Measurements from ENCODE around the gene ADK. TPM values are rescaled to one million over a fixed set of nuclear protein-coding genes. Genes with fewer than 3 reads are reported as not detected.
"Not testable (repeated sequence)": the region's sequence is repeated elsewhere in the genome, so short reads cannot be mapped to it uniquely, and the experiment has no call there.

Gene ADK
- total RNA-seq, 1 donor from 2014 or later, result 28.5 TPM

- no peak for DNase-seq (ENCODE audit: extremely low spot score, unreplicated experiment)
- Mint-ChIP-seq H3K4me1 (ENCODE audit: unreplicated experiment) (peaks cover 9% of the 10 kb centered on the region), H3K9me3 (no peaks in the 10 kb centered on the region), H3K36me3 (peaks cover 17% of the 10 kb centered on the region), H3K27me3 (no peaks in the 10 kb centered on the region), H3K4me3 (no peak overlapping the region), H3K27ac (no peak overlapping the region)
- TF ChIP-seq CTCF (conservative IDR thresholded peaks at IDR 0.05), result no peak
Observed at GRCh38 chr10:74145133-74145532, 5.9 kb upstream of the ADK start.

- H3K9me3 Mint-ChIP-seq; DNase-seq (ENCODE audit: extremely low spot score, unreplicated experiment); H3K27ac Mint-ChIP-seq; H3K27me3 Mint-ChIP-seq; H3K4me3 Mint-ChIP-seq; H3K4me1 Mint-ChIP-seq (ENCODE audit: unreplicated experiment): not testable (repeated sequence)
- H3K36me3 Mint-ChIP-seq, result peaks cover 15% of the 10 kb centered on the region
Observed at GRCh38 chr10:74146980-74147379, 4.0 kb upstream of the ADK start.

- Mint-ChIP-seq H3K36me3 (peaks cover 9% of the 10 kb centered on the region), H3K27me3 (no peaks in the 10 kb centered on the region), H3K27ac (no peak within 1 kb of the TSS), H3K4me3 (no peak within 1 kb of the TSS), H3K9me3 (no peaks in the 10 kb centered on the region), H3K4me1 (ENCODE audit: unreplicated experiment) (peaks cover 29% of the 10 kb centered on the region)
- DNase-seq (ENCODE audit: extremely low spot score, unreplicated experiment), result peak; percentile 81
- no peak for TF ChIP-seq CTCF (conservative IDR thresholded peaks at IDR 0.05)
Observed at GRCh38 chr10:74150204-74150989, 624 bp upstream of the ADK start, which contains the start of gene AP3M1. TSS of gene AP3M1 (minus strand) at chr10:74150828. CDS start at chr10:74138379, 12,449 bp downstream.

DNA sequence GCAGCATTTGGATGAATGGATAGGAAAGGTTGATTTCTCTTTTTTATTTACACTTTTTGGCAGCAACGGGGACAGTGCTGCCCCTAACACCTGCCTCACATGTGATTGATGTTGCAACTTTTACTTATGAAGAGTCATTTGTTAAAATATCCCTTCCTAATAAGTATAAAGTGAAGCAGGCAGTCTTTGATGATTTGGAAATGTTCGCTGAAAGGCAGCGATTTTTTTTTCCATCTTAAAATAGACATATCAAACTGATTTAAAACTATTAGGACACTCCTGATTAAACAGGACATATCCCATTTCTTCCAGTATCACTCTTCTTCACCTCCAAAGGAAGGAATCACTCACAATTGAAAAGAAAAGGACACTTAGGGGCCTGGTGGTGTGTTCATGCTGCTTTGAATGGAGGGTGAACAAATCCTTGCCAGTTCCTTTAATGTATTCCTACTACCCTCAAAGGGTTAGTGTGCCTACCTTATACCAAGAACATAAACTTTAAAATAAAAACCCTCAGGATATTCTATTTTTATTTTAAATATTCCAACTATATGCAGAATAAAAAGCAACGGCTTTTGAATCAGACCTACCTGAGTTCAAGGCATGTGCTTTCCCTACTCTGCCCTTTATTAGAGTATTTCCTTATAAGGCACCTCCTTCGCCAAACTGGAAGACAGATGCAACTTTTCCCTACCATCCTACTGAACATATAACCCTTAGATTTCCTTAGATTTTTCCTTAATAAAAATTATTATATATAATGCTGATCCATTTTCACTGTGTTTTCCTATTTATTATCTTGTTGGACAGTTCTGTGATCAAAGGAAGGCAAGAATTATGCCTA, 1.1 kb downstream of the ADK start:
- DNase-seq (ENCODE audit: extremely low spot score, unreplicated experiment), result no peak
- TF ChIP-seq CTCF (conservative IDR thresholded peaks at IDR 0.05), result no peak
- H3K9me3 Mint-ChIP-seq, result no peaks in the 10 kb centered on the region
- no peaks in the 10 kb centered on the region for H3K27me3 Mint-ChIP-seq
- H3K4me3 Mint-ChIP-seq, result no peak overlapping the region
- no peak overlapping the region for H3K27ac Mint-ChIP-seq
- peaks cover 4% of the 10 kb centered on the region for H3K36me3 Mint-ChIP-seq
- H3K4me1 Mint-ChIP-seq (ENCODE audit: unreplicated experiment), result peaks cover 36% of the 10 kb centered on the region

- Mint-ChIP-seq H3K36me3 (peaks cover under 1% of the 10 kb centered on the region), H3K27ac (no peak overlapping the region), H3K9me3 (no peaks in the 10 kb centered on the region), H3K4me3 (peak overlapping the region; percentile 35), H3K4me1 (ENCODE audit: unreplicated experiment) (peaks cover 32% of the 10 kb centered on the region), H3K27me3 (no peaks in the 10 kb centered on the region)
- DNase-seq (ENCODE audit: extremely low spot score, unreplicated experiment), result no peak
- TF ChIP-seq CTCF (conservative IDR thresholded peaks at IDR 0.05), result peak; percentile 65
Observed at GRCh38 chr10:74153123-74153522, 2.1 kb downstream of the ADK start.

GRCh38 chr10:74153676-74154075, 2.7 kb downstream of the ADK start:
- no peak for TF ChIP-seq CTCF (conservative IDR thresholded peaks at IDR 0.05)
- DNase-seq (ENCODE audit: extremely low spot score, unreplicated experiment), result no peak
- Mint-ChIP-seq H3K9me3 (no peaks in the 10 kb centered on the region), H3K4me3 (peak overlapping the region; percentile 35), H3K36me3 (no peaks in the 10 kb centered on the region), H3K27me3 (no peaks in the 10 kb centered on the region), H3K4me1 (ENCODE audit: unreplicated experiment) (peaks cover 30% of the 10 kb centered on the region), H3K27ac (no peak overlapping the region)
